Fibroblast of mammary gland (primary cell): ENCODE data around the gene NDUFB1.

Source experiments
- DNase-seq: peaks from one replicate; pipeline ENCODE4 v3.0.0-alpha.2; 2010; ENCODE audit warnings: low read depth
- H3K4me3 ChIP-seq: 2 replicates; pipeline ENCODE4 v1.5.1; 2011; ENCODE audit warnings: low read depth, mild to moderate bottlenecking, low read length, moderate library complexity; ENCODE audit not compliant: control insufficient read depth
- CTCF ChIP-seq: conservative IDR thresholded peaks from 2 replicates; pipeline ENCODE4 v1.5.1; 2011; ENCODE audit warnings: low read depth, low read length, inconsistent platforms; ENCODE audit not compliant: control insufficient read depth, insufficient read depth

NDUFB1 gene

GRCh38 chr14:92109490-92109889 is 12.0 kb downstream of the NDUFB1 start:
- no peak for TF ChIP-seq CTCF
- no peak for DNase-seq

GRCh38 chr14:92108345-92109254 is 12.9 kb downstream of the NDUFB1 start:
- no peak for DNase-seq
- TF ChIP-seq CTCF, result no peak
- no peak overlapping the region for H3K4me3 ChIP-seq

More at GRCh38 chr14:92109490-92109889, 12.0 kb downstream of the NDUFB1 start:
- H3K4me3 ChIP-seq, result no peak overlapping the region

GRCh38 chr14:92106143-92106926 is 15.2 kb downstream of the NDUFB1 start, which contains the start of gene ATXN3:
Gene ATXN3 (minus strand): TSS chr14:92106582. CDS start chr14:92106552, 30 bp downstream.
- H3K4me3 ChIP-seq, result peak within 1 kb of the TSS; percentile 90
- peak; percentile 82 for TF ChIP-seq CTCF
- peak; percentile 99 for DNase-seq

- H3K4me3 ChIP-seq, result peak overlapping the region; percentile 90
- TF ChIP-seq CTCF, result no peak
- no peak for DNase-seq
These were observed 15.7 kb downstream of the NDUFB1 start for GRCh38 chr14:92105893-92106142.

GRCh38 chr14:92105073-92105892 is 16.2 kb downstream of the NDUFB1 start:
- H3K4me3 ChIP-seq, result peak overlapping the region; percentile 90
- peak; percentile 53 for DNase-seq
- no peak for TF ChIP-seq CTCF

GRCh38 chr14:92103363-92103989 is 18.0 kb downstream of the NDUFB1 start:
- DNase-seq, result no peak
- no peak overlapping the region for H3K4me3 ChIP-seq
- TF ChIP-seq CTCF, result no peak
